Astrocyte of the spinal cord (primary cell): ENCODE results near the gene BMP5.

Experiments used
- DNase-seq: peaks from one replicate; pipeline ENCODE4 v3.0.0; 2011; ENCODE audit warnings: low read depth, low spot score
- H3K4me3 ChIP-seq: 2 replicates; pipeline ENCODE4 v1.5.1; 2011; ENCODE audit warnings: low read depth, mild to moderate bottlenecking, low read length, moderate library complexity
- in situ Hi-C: cut with HindIII; loops from 2 replicates; pipeline ENCODE4 v1.10.0; 2017; ENCODE audit warnings: low sequenced_read_pairs
- TF ChIP-seq, protein P1 (sequence below): IDR thresholded peaks from 2 replicates; pipeline ENCODE4 v1.5.1; 2012; ENCODE audit warnings: low read depth, mild to moderate bottlenecking, low read length, inconsistent platforms

BMP5 gene

DNA sequence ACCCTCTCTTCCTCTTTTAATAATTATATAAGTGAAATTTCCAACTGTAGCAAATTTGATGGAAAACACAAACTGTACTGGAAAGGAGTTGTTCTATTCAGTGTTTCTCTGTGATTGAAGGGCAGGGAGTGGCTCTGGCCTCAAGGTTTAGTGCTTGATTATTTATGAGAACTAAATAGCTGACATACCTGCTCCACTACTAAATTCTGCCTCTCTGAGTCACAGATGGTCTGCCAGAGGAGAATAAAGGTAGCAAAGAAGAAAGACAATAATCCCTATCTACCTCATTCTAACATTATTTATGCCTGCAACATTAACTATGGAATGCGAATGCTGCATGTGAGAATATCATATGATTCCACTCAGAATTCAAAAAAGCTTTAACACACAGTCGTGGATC lies 9.3 kb downstream of the BMP5 start:
- TF ChIP-seq, protein P1, sequence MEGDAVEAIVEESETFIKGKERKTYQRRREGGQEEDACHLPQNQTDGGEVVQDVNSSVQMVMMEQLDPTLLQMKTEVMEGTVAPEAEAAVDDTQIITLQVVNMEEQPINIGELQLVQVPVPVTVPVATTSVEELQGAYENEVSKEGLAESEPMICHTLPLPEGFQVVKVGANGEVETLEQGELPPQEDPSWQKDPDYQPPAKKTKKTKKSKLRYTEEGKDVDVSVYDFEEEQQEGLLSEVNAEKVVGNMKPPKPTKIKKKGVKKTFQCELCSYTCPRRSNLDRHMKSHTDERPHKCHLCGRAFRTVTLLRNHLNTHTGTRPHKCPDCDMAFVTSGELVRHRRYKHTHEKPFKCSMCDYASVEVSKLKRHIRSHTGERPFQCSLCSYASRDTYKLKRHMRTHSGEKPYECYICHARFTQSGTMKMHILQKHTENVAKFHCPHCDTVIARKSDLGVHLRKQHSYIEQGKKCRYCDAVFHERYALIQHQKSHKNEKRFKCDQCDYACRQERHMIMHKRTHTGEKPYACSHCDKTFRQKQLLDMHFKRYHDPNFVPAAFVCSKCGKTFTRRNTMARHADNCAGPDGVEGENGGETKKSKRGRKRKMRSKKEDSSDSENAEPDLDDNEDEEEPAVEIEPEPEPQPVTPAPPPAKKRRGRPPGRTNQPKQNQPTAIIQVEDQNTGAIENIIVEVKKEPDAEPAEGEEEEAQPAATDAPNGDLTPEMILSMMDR, result no peak
- H3K4me3 ChIP-seq, result no peak overlapping the region
- no peak for DNase-seq
- in situ Hi-C loops, result no loop called here

DNA sequence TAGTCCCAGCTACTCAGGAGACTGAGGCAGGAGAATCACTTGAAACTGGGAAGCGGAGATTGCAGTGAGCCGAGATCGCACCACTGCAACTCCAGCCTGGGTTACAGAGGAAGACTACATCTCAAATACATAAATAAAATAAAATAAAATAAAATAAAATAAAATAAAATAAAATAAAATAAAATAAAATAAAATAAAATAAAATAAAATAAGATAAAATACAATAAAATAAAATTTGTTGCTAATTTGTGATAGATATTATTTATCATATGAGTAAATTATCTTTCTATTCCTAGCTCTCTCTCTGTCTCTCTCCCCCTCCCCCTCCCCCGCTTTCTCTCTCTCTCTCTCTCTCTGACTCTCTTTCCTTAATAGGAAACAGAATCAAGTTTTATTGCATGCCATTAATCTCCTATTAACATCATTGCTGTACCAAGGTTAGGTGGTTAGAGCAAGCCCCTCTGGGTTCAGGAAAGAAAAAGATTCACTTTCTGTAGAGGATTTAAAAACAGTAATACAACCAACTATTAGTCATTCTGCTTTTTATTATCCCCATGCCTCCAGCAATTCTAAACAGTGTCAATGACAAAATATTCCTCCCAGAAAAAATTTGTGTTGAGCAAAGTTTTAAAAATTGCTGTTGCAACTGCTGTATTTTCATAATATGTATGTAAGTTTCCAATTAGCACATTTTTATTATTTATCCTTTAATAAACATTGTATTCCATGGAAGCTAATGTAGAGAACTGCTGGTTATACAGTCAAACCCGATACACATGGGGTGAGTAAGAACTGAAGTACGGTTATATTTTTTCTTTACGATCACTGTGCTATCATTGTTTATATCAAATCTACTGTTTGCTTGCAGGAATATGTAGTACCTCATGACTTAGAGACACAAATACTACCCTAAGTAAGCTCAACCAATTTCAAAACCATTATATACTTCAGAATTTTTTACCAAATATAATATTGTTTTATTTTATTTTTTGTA lies 22.1 kb downstream of the BMP5 start:
- H3K4me3 ChIP-seq, result no peak overlapping the region
- no peak for DNase-seq
- TF ChIP-seq, protein P1, result no peak
- in situ Hi-C loops, result no loop called here

DNA sequence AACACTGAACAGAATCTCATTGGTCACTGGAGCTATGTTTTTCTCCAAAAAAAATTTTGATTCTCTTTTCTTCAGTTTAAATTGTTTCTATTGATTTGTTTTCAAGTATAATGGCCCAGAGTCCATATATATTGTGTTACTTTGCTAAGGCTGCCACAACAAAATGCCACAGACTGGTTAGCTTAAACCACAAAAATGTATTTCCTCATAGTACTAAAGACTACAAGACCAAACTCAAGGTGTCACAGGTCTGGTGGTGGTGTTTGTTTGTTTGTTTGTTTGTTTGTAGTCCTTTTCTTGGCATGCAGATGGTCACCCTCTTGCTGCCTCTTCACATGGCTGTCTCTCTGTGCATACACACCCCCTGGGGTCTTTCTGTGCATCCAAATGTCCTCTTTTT lies 34.0 kb downstream of the BMP5 start:
- in situ Hi-C loops, result no loop called here
- no peak for DNase-seq
- H3K4me3 ChIP-seq, result no peak overlapping the region
- TF ChIP-seq, protein P1, result no peak

DNA sequence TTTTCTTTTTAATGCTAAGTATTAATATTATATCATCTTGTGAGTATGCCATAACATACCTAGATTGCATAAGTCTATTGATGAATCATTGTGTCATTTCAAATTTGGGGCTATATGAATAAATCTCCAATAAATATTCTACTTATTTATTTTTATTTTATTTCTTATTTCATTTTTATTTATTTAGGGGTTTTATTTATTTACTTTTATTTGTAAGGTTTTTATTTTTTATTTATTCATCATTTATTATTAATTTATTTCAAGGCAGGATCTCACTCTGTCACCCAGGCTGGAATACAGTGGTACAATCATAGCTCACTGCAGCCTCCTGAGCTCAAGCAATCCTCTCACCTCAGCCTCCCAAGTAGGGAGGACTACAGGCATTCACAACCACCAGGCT lies 36.3 kb downstream of the BMP5 start:
- in situ Hi-C loops, result no loop called here
- no peak for DNase-seq
- H3K4me3 ChIP-seq, result no peak overlapping the region
- TF ChIP-seq, protein P1, result no peak

DNA sequence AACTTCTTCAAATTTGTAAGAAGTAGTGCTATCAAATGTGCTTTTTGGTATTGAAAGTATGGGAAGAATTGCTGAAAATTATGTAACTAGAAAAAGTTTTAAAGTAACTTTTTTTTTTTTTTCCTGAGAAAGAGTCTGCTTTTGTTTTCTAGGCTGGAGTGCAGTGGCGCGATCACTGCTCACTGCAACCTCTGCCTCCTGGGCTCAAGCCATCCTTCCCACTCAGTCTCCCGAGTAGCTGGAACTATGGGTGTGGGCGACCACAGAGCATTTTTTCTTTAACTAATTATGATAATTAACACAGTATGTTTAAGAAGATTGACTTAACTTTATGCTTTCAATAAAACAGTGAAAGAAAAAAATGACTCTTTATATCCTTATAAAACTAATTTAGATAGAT lies 38.4 kb downstream of the BMP5 start:
- TF ChIP-seq, protein P1, result no peak
- H3K4me3 ChIP-seq, result no peak overlapping the region
- in situ Hi-C loops, result no loop called here
- no peak for DNase-seq

DNA sequence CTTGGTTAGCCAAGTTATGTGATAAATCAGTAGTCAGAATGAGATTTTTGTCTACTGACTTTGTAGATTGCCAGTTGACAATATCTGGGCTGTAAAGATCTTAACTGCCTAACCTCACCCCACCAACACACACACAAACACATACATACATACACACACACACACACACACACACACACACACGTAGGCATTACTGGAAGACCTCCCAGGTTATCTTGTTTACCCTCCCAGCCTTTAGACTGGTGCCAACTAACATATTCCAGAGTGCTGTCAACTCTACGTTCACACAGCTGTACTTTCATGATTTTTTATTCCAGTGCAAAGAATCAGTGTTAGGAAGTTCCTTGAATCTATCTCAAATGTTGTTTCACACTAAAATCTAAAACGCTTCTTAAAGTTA lies 38.9 kb downstream of the BMP5 start:
- TF ChIP-seq, protein P1, result no peak
- DNase-seq, result no peak
- H3K4me3 ChIP-seq, result no peak overlapping the region
- in situ Hi-C loops, result no loop called here
